OCI-LY3 (cell line): ENCODE results near the gene TAS2R39.
A peak's percentile ranks its signal among the peaks of the same experiment; 100 is the strongest.
"Not testable (repeated sequence)": the region's sequence is repeated elsewhere in the genome, so short reads cannot be mapped to it uniquely, and the experiment has no call there.

Experiments used
- H2AFZ ChIP-seq: fragments of 200-600, 300-600 bp; shearing (Covaris generic); 2 replicates; pipeline ENCODE4 v1.6.0; 2014; ENCODE audit warnings: antibody characterized with exemption, low read depth, low read length
- H3K27ac ChIP-seq: fragments of 200-600, 300-600 bp; sonication (generic); 2 replicates; pipeline ENCODE4 v1.5.1; 2014; ENCODE audit warnings: mild to moderate bottlenecking, low read length, moderate library complexity, mixed read lengths
- H3K27me3 ChIP-seq: fragments of 200-600, 300-600 bp; sonication (generic); 2 replicates; pipeline ENCODE4 v1.6.1; 2014; ENCODE audit warnings: low read depth, low read length, mixed read lengths
- H3K36me3 ChIP-seq: fragments of 200-600, 300-600 bp; sonication (generic); replicated peaks from 2 replicates; pipeline ENCODE3; 2014; ENCODE audit warnings: low read depth, low read length, mixed read lengths
- H3K4me1 ChIP-seq: fragments of 300-600, 200-600 bp; sonication (generic); 2 replicates; pipeline ENCODE4 v1.6.1; 2014; ENCODE audit warnings: low read length, mixed read lengths
- H3K4me2 ChIP-seq: fragments of 200-600, 300-600 bp; sonication (generic); 2 replicates; pipeline ENCODE4 v1.6.1; 2014; ENCODE audit warnings: low read length, mixed read lengths
- H3K4me3 ChIP-seq: fragments of 300-600, 200-600 bp; sonication (generic); 2 replicates; pipeline ENCODE4 v1.5.1; 2014; ENCODE audit warnings: antibody characterized with exemption, mild to moderate bottlenecking, low read length, moderate library complexity
- H3K79me2 ChIP-seq: fragments of 300-600, 200-600 bp; shearing (Covaris generic); 2 replicates; pipeline ENCODE4 v1.6.1; 2014; ENCODE audit warnings: mild to moderate bottlenecking, low read length, mixed read lengths
- H3K9ac ChIP-seq: fragments of 300-600, 200-600 bp; shearing (Covaris generic); 2 replicates; pipeline ENCODE4 v1.6.0; 2014; ENCODE audit warnings: mild to moderate bottlenecking, low read length, moderate library complexity
- H3K9me3 ChIP-seq: fragments of 200-600, 300-600 bp; shearing (Covaris generic); 2 replicates; pipeline ENCODE4 v1.6.1; 2014; ENCODE audit warnings: low read length, mixed read lengths; ENCODE audit not compliant: insufficient read depth
- H4K20me1 ChIP-seq: fragments of 200-600, 300-600 bp; sonication (generic); 2 replicates; pipeline ENCODE4 v1.6.1; 2016; ENCODE audit warnings: low read length, mixed read lengths; ENCODE audit not compliant: insufficient read depth
- CTCF ChIP-seq: fragments of 200-600, 300-600 bp; sonication (generic); IDR thresholded peaks from 2 replicates; pipeline ENCODE4 v1.5.1; 2014; ENCODE audit warnings: antibody characterized with exemption, low read length, low read depth
- EZH2phosphoT487 ChIP-seq: fragments of 200-600 bp; shearing (Covaris generic); IDR thresholded peaks from 2 replicates; pipeline ENCODE4 v1.6.1; 2018; ENCODE audit warnings: antibody characterized with exemption, mixed run types, low read depth

TAS2R39 gene

GRCh38 chr7:143210541-143210940 lies 27.3 kb downstream of the TAS2R39 start:
- Histone ChIP-seq H3K27me3 (peaks cover 3% of the 10 kb centered on the region; the same call in 1 of the 2 replicates), H3K79me2 (no peaks in the 10 kb centered on the region), H3K4me1 (peaks cover 10% of the 10 kb centered on the region), H2AFZ (no peak overlapping the region), H3K9me3 (no peaks in the 10 kb centered on the region), H3K4me2 (no peak overlapping the region), H3K36me3 (no peaks in the 10 kb centered on the region), H4K20me1 (no peaks in the 10 kb centered on the region), H3K4me3 (no peak overlapping the region), H3K27ac (no peak overlapping the region), H3K9ac (no peak overlapping the region)
- TF ChIP-seq EZH2phosphoT487 (no peak), CTCF (no peak)

- H3K9me3 ChIP-seq, H3K27ac ChIP-seq, H3K4me3 ChIP-seq, H3K27me3 ChIP-seq, H3K79me2 ChIP-seq, H3K4me2 ChIP-seq, H3K9ac ChIP-seq, H3K4me1 ChIP-seq, H3K36me3 ChIP-seq, H4K20me1 ChIP-seq, H2AFZ ChIP-seq: not testable (repeated sequence)
Observed at GRCh38 chr7:143213478-143213877, 30.3 kb downstream of the TAS2R39 start.

GRCh38 chr7:143214789-143215679 lies 31.8 kb downstream of the TAS2R39 start:
- peak; percentile 100 for TF ChIP-seq CTCF
- no peak for TF ChIP-seq EZH2phosphoT487
- Histone ChIP-seq H3K36me3 (no peaks in the 10 kb centered on the region), H3K9me3 (no peaks in the 10 kb centered on the region), H3K79me2 (no peaks in the 10 kb centered on the region), H3K27ac (no peak overlapping the region), H2AFZ (no peak overlapping the region), H3K9ac (no peak overlapping the region), H3K4me1 (peaks cover 5% of the 10 kb centered on the region), H4K20me1 (no peaks in the 10 kb centered on the region), H3K27me3 (no peaks in the 10 kb centered on the region), H3K4me2 (no peak overlapping the region), H3K4me3 (no peak overlapping the region)

- peaks cover 5% of the 10 kb centered on the region for H3K4me1 ChIP-seq
- no peak overlapping the region for H2AFZ ChIP-seq
- no peak overlapping the region for H3K4me3 ChIP-seq
- no peak overlapping the region for H3K4me2 ChIP-seq
- no peaks in the 10 kb centered on the region for H3K79me2 ChIP-seq
- no peak overlapping the region for H3K9ac ChIP-seq
- no peaks in the 10 kb centered on the region for H3K36me3 ChIP-seq
- no peak overlapping the region for H3K27ac ChIP-seq
- no peak for TF ChIP-seq EZH2phosphoT487
- TF ChIP-seq CTCF = no peak
- no peaks in the 10 kb centered on the region for H4K20me1 ChIP-seq
- H3K9me3 ChIP-seq = no peaks in the 10 kb centered on the region
- no peaks in the 10 kb centered on the region for H3K27me3 ChIP-seq
Observed at GRCh38 chr7:143216151-143216550, 32.9 kb downstream of the TAS2R39 start.
